ENCODE results near the gene RCOR2. TPM values are rescaled to one million over a fixed set of nuclear protein-coding genes. Genes with fewer than 3 reads are reported as not detected.
"Not testable (repeated sequence)": the region's sequence is repeated elsewhere in the genome, so short reads cannot be mapped to it uniquely, and the experiment has no call there.

RCOR2 gene
- total RNA-seq: 14.3 TPM

DNA sequence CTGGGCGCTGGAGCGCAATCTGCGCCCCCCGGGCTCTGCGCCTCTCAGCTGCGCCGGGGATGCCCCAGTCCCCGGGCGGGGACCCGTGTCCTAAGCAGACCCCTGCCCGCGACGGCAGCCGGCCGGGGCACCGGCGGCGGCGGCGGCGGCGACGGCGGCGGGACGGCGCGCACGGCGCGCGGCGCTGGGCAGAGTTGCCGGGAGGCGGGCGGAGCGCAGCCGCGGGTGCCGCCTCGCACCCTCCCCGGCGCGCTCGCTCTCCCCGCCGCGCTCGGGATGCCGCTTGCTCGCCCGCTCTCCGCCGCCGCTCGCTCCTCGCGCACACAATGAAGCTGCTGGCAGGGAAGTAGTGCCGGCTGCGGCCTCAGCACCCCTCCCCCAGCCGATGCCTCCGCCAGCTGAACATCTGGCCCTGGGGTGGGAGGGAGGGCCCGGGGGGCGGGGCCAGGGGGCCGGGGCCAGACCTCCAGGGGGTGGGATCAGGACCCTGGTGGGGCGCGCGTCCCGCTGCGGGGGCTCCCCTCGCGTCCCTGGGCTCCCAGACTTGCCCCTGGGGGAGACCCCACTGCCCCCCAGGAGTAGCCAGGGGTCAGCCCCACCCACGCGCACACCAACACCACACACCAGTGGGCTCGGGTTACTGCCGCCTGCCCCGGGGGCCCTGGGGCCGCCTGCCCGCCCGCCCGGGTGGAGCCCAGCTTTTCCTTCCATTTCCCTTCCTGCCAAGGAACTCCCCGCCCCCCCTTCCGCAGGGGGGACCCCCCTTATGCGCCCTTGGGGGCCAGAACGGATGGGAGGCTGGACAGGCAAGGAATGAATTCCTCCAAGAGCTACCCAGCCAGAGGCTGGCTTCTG, at the start of gene RCOR2:
Gene RCOR2 (minus strand): TSS at position 328 of the 855 bp plus-strand sequence. CDS start 708 bp downstream, outside the sequence.
- DNase-seq (ENCODE audit: low spot score in 2 of 2) (peak; percentile 90 to 97), FAIRE-seq (no peak)

DNA sequence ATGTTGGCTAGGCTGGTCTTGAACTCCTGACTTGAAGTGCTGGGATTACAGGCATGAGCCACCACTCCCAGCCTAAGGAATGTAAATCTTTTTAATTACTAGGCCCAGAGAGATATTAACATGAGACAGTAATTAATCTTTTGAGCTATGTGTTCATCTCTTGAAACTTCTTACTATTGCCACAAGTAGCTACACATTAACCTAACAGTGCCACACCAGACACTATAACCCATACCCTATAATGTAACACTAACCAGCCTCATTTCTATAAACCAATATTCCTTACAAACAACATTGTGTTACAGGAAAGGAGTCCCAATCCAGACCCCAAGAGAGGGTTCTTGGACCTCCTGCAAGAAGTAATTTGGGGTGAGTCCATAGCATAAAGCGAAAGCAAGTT, 49.5 kb upstream of the RCOR2 start:
- DNase-seq (ENCODE audit: low spot score in 2 of 2) (no peak), FAIRE-seq (no peak)

DNA sequence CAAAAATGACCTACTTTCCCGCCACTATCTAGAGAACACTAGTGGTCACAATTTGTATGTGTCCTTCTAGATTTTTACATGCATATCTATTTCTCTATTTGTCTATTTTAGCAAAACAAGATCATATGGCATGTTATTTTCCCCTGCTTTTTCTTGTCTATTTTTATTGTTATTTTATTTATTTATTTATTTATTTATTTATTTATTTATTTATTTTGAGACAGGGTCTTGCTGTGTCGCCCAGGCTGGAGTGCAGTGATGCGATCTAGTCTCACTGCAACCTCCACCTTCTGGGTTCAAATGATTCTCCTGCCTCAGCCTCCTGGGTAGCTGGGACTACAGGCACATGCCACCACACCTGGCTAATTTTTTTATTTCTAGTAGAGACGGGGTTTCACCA, 46.9 kb upstream of the RCOR2 start:
- DNase-seq (ENCODE audit: low spot score in 2 of 2); FAIRE-seq: not testable (repeated sequence)

DNA sequence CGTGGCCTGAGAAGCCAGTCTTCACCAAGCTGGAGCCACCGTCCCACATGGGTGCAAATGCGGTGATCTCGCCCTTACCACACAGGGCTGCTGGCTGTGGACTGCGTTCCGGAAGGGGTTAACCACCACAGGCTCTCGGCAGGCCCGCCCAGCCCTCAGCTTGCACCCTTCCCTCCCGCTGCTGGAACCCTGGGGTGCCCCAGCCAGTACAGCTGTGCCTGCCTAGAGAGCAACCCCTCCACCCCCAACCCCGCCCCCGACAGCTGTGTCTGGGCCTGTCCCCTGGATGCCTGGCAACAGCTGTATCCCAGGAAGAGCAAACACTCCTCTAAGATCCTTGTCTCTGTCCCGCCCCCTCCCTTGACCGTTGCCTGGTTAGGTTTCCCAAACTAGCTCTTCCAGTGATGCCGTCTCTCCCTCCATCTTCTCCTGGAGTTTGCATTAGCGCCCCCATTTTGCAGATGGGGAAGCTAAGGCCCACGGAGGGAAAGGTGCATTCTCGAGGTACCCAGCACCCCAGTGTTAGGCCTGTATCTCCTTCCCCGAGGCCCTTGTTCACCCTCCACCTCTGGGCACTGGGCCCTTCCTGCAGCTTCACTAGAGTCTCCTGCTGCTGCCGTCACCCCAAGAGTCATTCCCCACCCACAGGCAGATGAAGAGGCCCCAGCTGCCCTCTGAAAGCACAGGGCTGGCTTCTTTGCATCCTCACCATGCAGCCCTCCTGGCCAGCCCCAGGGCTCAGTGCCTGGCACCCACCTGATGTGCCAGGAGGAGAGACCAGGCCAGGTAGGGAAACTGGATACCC, 44.8 kb upstream of the RCOR2 start:
- no peak for FAIRE-seq
- DNase-seq (ENCODE audit: low spot score in 2 of 2): no peak

DNA sequence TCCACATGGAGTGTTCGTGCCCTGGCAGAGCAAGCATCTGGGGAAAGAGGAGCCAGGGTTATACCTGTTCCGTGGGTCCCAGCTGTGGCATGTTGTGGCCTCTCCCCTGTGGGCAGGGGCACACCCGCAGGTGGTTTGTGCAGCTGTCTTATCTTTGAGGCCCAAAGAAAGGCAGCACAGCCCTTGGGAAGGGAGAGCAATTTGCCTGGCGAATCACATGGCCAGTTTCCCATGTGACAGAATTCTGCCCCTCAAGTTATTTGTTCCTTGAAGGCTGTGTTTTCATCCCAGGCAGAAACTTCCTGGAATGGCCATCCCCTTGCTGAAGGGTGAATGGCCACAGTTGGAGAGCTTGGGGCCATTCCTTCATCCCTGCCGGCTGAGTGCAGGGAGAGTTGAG, 41.0 kb upstream of the RCOR2 start:
- no peak for FAIRE-seq
- DNase-seq (ENCODE audit: low spot score in 2 of 2): no peak

DNA sequence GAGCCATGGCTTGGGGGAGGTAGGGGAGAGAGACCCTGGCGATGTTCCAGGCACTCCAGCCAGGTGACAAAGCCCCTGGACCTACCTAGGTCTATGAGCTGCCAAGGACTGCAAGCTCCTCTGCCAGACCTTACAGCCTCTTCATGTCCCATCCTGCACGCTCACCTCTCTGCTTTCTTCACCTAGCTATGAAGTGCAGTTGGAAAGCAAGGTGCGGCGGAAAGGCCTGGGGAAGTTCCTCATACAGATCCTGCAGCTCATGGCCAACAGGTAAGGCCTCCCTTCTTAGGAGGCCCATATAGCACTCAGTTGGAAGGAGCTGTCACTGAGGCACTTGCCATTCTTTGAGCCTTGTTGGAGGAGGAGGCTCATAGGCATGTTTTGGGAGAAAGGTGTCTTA, 35.6 kb upstream of the RCOR2 start:
- DNase-seq (ENCODE audit: low spot score in 2 of 2): no peak
- FAIRE-seq: no peak

DNA sequence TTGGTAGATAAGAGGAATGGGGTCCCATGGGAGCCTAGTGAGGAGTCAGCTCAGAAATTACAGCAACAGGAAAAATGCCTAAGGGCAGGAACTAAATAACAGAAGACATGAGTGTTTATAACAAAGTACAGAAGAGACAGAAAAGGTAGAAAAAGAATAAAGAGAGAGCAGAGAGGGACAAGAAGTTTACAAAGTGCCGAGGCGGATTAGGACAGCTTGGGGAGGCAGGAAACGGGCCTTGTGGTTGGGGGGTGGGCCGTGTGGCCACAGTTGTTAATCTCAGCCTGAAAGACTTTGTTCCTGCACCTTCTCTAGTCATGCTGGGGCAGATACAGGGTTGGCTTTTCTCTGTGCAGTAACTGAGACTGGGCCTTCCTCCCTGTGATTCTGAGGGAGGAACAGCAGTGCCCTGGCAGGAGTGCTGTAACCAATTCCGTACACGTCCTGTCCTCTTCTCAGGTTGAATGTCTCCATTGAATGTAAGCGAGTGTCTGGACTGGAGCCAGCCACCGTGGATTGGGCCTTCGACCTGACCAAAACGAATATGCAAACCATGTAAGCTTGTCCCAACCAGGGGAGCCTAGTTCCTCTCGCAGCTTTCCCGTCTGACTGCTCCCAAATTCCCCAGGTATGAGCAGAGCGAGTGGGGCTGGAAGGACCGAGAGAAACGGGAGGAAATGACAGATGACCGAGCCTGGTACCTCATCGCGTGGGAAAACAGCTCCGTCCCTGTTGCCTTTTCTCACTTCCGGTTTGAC, 35.0 kb upstream of the RCOR2 start:
- FAIRE-seq (no peak), DNase-seq (ENCODE audit: low spot score in 2 of 2) (no peak)

DNA sequence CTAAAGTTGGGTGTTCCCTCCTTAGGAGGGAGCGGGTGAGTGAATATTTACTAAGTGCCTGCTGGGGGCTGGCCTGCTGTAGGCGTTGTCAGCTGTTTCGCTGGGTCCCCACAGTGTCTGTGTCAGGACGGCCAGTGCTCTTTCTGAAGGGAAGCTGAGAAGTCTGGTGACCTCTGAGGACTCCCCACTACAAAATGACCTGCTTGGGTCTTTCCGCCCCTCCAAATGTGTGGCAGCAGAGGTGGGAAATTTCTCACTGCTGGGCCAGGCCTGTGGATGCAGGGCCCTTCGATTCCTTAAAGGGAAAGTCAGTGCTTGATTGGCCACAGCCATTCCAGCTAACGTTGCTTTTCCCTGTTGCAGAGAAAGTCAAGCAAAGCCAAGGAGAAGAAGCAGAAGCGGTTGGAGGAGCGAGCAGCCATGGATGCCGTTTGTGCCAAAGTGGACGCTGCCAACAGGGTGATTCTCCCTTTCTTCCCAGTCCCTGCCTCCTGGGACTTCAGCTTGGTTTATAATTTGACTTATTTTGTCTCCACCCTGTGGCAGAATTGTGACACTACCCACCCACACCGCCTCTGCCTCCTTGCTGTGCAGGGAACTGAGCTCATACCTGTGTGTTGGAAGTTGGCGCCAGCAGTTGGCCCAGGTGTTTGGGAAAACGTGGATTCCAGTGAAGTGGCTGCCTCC, 28.7 kb upstream of the RCOR2 start:
- FAIRE-seq (no peak), DNase-seq (ENCODE audit: low spot score in 2 of 2) (peak; percentile 73 to 81)

DNA sequence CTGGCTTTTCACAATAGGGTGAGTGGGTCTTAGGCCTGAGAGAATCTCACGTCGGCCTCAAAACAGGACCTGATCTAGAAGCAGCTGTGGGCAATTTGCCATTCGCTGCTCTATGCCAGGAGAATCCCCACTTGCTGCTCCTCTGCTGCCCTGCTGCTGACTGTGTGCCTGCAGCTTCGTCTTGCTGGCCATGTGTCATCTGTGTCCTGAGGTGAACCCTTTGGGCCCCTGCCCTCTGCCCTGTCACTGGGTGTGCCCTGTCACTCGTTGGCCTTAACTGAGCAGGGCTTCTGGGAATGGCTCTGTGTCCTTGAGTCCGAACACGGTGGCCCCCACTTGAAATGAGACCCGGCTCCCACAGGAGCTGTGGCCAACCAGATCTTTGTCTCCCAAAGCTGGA, 28.0 kb upstream of the RCOR2 start:
- DNase-seq (ENCODE audit: low spot score in 2 of 2): no peak
- FAIRE-seq: no peak

DNA sequence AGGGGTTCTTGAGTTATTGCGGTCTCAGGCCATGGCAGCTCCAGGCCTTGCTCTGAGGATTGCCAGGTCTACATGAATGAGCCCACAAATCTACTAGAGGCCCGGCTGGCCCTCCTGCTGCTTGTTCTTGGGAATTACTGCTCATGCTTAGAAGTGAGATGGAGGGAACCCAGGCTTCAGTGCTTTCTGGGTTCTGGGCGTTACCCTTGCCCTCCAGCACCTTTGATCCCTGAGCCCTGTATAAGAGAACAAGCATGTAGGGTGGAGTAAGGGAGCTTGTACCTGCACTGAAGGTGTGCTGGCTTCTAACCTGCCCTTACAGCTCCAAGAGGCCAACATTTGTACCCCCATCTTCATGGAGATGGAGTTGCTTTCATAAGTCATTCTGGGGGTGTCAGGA, 25.8 kb upstream of the RCOR2 start:
- no peak for DNase-seq (ENCODE audit: low spot score in 2 of 2)
- FAIRE-seq: no peak

DNA sequence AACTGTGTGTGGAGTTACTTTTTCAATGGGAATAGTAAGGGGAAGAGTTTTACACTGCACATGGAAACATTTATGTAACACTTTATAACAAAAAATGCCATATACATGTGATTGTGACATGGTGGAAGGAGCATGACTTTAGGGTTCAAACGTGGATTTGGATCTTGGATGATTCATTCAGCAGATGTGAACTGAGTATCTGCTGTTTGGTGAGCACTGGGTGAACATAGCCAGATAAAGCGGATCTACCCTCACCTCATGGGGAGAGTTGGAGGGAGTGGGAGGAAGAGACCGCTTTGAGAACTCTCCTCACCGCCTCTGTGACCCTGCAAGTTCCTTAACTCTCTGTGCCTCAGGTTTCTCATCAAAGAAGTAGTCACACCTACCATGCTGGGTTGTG, 24.9 kb upstream of the RCOR2 start:
- DNase-seq (ENCODE audit: low spot score in 2 of 2) (no peak), FAIRE-seq (no peak)

DNA sequence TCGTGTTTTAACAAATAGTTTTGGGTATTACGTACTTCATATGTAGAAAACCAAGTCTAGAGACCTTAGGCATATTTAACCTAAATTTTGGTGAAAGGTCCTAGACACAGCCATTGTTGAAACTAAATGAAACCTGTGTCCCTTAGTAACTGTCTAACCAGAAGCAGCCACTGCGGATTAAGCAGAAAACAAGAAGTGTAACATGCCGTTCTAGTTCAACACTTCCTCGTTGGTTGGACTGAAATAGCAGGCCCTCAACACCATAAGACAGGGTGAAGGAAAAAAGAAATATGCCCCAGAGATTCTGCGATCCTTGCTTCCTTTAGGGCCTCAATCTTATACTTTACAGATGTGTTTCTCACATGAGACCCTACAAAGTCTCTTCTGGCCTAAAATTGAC, 23.8 kb upstream of the RCOR2 start:
- no peak for FAIRE-seq
- no peak for DNase-seq (ENCODE audit: low spot score in 2 of 2)

DNA sequence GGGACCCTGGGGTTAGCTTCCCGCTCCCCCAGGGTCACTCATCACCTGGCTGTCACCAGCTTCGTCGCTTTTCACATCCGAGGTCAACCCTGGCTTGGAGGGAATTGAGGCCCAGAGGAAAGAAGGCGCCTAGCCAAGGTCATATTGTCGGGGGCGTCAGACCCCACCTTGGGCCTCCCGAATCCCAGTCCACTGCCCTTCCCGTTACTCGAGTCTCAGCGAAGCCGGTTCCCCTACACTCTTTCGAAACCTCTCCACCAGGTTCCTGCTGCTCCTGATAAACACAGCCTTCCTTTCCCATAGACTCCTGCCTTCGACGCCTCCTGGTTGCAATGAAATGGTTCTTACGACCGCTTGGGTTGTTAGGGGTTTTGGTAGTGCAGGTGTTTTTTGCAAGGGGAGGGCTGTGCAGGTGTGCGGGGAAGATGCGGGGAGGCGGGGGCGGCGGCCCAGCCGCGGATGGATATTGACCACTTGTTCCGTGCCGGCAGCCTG, 22.5 kb upstream of the RCOR2 start:
- peak; percentile 38 to 39 for DNase-seq (ENCODE audit: low spot score in 2 of 2)
- no peak for FAIRE-seq

DNA sequence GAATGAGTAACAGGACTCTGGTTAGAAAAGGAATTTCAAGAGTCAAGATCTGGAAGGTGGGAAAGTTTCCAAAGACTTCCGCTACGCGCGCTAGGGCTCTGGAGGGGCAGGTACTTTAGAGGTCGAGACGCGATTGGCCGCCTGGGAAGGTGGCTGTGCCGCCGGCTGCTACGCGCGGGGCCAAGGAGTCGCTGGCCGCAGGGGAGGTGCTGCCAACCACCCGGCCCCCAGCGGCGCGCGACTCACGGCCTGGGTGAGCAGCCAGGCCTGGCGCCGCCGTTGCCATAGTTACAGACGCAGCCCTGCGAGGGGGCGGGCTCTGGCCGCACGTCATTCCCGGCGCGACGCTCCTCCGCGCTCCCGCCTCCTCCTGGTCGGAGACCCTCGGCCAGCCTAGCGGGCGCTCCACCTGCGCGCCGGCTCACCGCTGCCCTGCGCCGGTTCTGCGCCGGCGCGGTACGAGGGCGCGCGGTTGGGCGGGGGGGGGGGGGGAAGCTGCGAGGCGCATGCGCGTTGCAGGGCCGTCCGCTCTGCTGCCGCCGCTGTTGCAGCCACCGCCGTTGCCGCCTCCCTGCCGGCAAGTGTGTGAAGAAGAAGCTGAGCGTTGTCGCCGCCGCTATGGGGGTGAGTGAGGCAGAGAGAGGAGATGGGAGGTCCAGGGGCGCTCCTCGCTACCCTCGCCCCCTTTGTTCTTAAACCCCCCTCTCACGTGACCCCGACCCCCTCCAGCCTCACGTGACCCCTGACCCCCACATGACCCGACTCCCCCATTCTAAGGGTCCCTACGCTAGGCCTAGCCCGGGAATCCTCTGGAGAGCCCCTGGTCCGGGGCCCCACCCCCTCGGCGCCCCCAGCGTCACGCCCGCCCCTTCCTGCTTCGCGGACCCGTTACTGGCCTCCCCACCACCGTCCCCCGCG, 21.8 kb upstream of the RCOR2 start, which contains the start of gene NAA40:
Gene NAA40 (plus strand): TSS at position 524 of the 918 bp plus-strand sequence. CDS start 95 bp downstream, at position 619.
- DNase-seq (ENCODE audit: low spot score in 2 of 2): peak; percentile 97 to 98
- FAIRE-seq: no peak

DNA sequence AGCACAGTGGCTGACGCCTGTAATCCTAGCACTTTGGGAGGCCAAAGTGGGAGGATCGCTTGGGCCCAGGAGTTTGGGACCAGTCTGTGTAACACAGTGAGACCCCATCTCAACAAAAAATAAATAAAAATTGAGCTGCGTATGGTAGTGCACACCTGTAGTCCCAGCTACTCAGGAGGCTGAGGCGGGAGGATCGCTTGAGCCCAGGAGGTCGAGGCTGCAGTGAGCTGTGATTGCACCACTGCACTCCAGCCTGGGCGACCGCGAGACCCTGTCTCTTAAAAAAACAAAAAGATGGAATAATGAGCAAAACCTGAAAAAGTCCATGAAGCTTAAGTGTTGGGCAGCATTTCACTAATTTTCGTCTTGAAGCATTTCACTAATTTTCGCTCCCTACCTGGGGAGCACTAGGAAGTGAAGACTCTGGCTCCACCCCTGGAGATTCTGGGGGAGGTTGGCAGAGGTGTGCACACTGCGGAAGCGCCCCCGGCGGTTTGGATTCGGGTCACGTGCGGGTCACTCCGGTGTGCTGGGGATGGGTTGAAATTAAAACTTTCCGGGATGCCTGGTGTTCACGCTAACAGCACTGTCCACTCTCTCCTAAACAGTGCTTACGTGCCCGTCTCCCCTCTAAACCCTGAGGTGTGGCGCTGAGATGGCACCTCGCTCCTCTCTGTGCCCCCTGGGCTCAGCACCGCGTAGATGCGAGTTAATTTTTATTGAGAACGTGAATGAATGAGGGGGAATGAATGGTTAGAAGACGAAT, 20.9 kb upstream of the RCOR2 start:
- DNase-seq (ENCODE audit: low spot score in 2 of 2) (no peak), FAIRE-seq (no peak)

DNA sequence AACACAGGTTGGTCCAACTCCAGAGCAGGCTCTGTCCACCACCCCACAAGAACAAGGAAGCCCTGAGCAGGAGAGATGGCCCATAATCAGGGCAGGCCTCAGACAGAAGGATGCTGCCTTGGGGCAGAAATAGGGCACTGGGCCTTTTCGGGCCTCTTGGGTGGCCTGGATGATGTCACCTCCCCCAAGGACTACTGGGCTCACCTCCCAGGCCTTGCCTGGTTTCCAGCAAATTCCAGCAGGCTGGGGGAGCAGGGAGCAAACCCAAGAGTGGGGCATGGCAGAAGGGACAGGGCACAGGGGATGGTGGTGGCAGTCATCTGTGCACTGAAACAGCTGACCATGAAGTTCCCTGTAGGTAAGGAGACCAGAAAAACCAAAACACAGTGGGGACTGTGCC, 16.5 kb upstream of the RCOR2 start:
- DNase-seq (ENCODE audit: low spot score in 2 of 2): no peak
- FAIRE-seq: no peak

DNA sequence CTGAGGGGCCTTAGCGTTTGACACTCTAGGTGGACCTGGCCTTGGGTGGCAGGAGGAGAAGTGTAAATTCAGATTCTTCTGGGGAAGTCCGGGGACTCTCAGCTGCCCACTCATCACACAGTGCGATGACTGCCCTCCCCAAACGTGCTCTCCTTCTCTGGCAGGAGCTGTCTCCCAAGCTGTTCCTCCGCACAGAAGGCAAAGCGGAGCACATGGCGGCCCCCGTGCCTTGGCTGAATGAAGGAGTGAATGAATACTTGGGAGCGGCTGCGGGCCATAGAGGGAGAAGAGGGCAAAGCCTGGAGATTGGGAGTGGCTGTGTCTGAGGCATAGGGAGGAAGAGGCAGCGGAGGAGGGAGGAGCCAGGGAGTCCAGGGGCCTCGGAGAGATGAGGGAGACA, 14.9 kb upstream of the RCOR2 start:
- FAIRE-seq (no peak), DNase-seq (ENCODE audit: low spot score in 2 of 2) (no peak)

DNA sequence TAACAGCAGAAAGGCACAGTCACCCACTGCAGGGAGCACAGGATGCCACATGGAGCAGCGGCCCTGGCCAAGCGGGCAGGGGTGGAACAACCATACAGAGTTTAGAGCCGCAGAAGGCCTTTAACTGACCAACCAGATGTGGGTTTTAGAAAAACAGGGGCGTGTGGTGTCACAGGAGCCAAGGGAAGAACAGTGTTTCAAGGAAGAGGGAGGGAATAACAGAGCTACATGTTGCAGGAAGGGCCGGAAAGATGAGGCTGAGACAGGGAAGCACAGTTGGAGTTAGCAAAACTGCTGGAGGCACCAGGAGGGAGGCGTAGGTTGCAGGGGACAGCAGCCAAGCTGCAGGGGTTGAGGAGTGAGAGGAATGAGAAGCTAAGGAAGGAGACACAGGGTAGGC, 14.1 kb upstream of the RCOR2 start:
- DNase-seq (ENCODE audit: low spot score in 2 of 2) (no peak), FAIRE-seq (no peak)

Data from frontal cortex (tissue), 4 donors.